GM23248 (cell line): ENCODE measurements around the gene PRR15. TPM values are rescaled to one million over a fixed set of nuclear protein-coding genes. Genes with fewer than 3 reads are reported as not detected.

Source experiments
- DNase-seq: peaks from one replicate; pipeline ENCODE4 v3.0.0-alpha.2; 2015
- H2AFZ ChIP-seq: fragments of 200-600 bp; sonication (generic); 2 replicates; pipeline ENCODE4 v1.6.1; 2016; ENCODE audit warnings: antibody characterized with exemption
- H3F3A ChIP-seq: fragments of 200-600 bp; sonication (generic); 2 replicates; pipeline ENCODE4 v1.6.1; 2016; ENCODE audit warnings: mild to moderate bottlenecking, antibody characterized with exemption, mixed run types; ENCODE audit not compliant: insufficient read depth
- H3K27ac ChIP-seq: fragments of 200-600 bp; sonication (generic); 2 replicates; pipeline ENCODE4 v1.5.1; 2016; ENCODE audit warnings: mild to moderate bottlenecking
- H3K27me3 ChIP-seq: fragments of 200-600 bp; sonication (generic); replicated peaks from 2 replicates; pipeline ENCODE4 v1.6.1; 2016; ENCODE audit warnings: mild to moderate bottlenecking; ENCODE audit not compliant: insufficient read depth
- H3K36me3 ChIP-seq: fragments of 200-600 bp; sonication (generic); 2 replicates; pipeline ENCODE4 v1.6.1; 2016; ENCODE audit warnings: low read depth, mild to moderate bottlenecking
- H3K4me1 ChIP-seq: fragments of 200-600 bp; sonication (generic); 2 replicates; pipeline ENCODE4 v1.6.1; 2016; ENCODE audit warnings: mild to moderate bottlenecking; ENCODE audit not compliant: insufficient read depth
- H3K4me2 ChIP-seq: fragments of 200-600 bp; sonication (generic); one replicate; pipeline ENCODE4 v1.6.1; 2016; ENCODE audit warnings: mild to moderate bottlenecking; ENCODE audit not compliant: unreplicated experiment
- H3K4me3 ChIP-seq: fragments of 200-600 bp; sonication (generic); 2 replicates; pipeline ENCODE4 v1.5.1; 2016; ENCODE audit warnings: mild to moderate bottlenecking
- H3K79me2 ChIP-seq: fragments of 200-600 bp; sonication (generic); 2 replicates; pipeline ENCODE4 v1.6.1; 2016; ENCODE audit warnings: mild to moderate bottlenecking; ENCODE audit not compliant: insufficient read depth
- H3K9ac ChIP-seq: fragments of 200-600 bp; sonication (generic); 2 replicates; pipeline ENCODE4 v1.6.1; 2016; ENCODE audit warnings: mild to moderate bottlenecking
- H3K9me2 ChIP-seq: fragments of 200-600 bp; sonication (generic); 2 replicates; pipeline ENCODE4 v1.6.1; 2016; ENCODE audit warnings: mixed run types, mild to moderate bottlenecking, moderate library complexity; ENCODE audit not compliant: insufficient read depth
- H3K9me3 ChIP-seq: fragments of 200-600 bp; sonication (generic); one replicate; pipeline ENCODE4 v1.6.1; 2017; ENCODE audit warnings: low read depth
- H4K20me1 ChIP-seq: fragments of 200-600 bp; sonication (generic); 2 replicates; pipeline ENCODE4 v1.6.0; 2016; ENCODE audit not compliant: insufficient read depth
- EZH2 ChIP-seq: fragments of 200-600 bp; sonication (generic); IDR thresholded peaks from 2 replicates; pipeline ENCODE4 v1.6.1; 2018; ENCODE audit warnings: antibody characterized with exemption, mild to moderate bottlenecking; ENCODE audit not compliant: insufficient read depth, poor library complexity, severe bottlenecking
- EZH2phosphoT487 ChIP-seq: fragments of 200-600 bp; sonication (generic); IDR thresholded peaks from 2 replicates; pipeline ENCODE4 v1.6.1; 2018; ENCODE audit warnings: antibody characterized with exemption, moderate library complexity, mild to moderate bottlenecking, low read depth; ENCODE audit not compliant: insufficient read depth
- WGBS, 2 experiments: methylation state at CpG; one replicate each; pipeline ENCODE4 v1.1.6; 2015 to 2017; ENCODE audit warnings: low lambda C conversion rate in 2 of 2, low coverage in 1 of 2; ENCODE audit errors: missing lambda C conversion rate in 2 of 2; 5-methylcytosine and 5-hydroxymethylcytosine counted together
- in situ Hi-C: fragments of 300-500 bp; cut with MboI; formaldehyde crosslinking; loops from 2 replicates; pipeline ENCODE4 v1.15.0; 2020
- polyA plus RNA-seq: library from polyadenylated mRNA; unstranded; fragments of >200 nt; fragmentation: Nextera tagmentation; extraction: Ambion mirVana; gene quantifications from 2 replicates; pipeline ENCODE4 v1.2.1, GENCODE V29; 2016
- total RNA-seq: library from RNA; depleted of rRNA; stranded (reverse); fragments of >200 nt; shearing (Covaris generic); gene quantifications from 2 replicates; pipeline ENCODE4 v1.2.3, GENCODE V29; 2014

The PRR15 gene
- total and polyA plus RNA-seq, 2 experiments from 2014 or later: 9.2 to 11.5 TPM

GRCh38 chr7:29606830-29607229 is 43.2 kb downstream of the PRR15 start:
- DNase-seq: no peak
- in situ Hi-C loops: no loop called here
- Histone ChIP-seq H3K27me3 (no peaks in the 10 kb centered on the region), H2AFZ (0 out of 2 replicates have a peak overlapping the region, but pooled peaks have one; percentile 28), H3K4me3 (no peak overlapping the region), H3K27ac (peak overlapping the region; percentile 78), H3K9me3 (no peaks in the 10 kb centered on the region), H3K9me2 (no peaks in the 10 kb centered on the region), H3K4me1 (peaks cover 67% of the 10 kb centered on the region), H3F3A (peaks cover 54% of the 10 kb centered on the region), H3K79me2 (no peaks in the 10 kb centered on the region), H3K9ac (peak overlapping the region; percentile 33), H4K20me1 (no peaks in the 10 kb centered on the region), H3K36me3 (no peaks in the 10 kb centered on the region), H3K4me2 (no peak overlapping the region)
- TF ChIP-seq EZH2: no peak
- no peak for TF ChIP-seq EZH2phosphoT487
- WGBS, 2 experiments: 98 to 100% methylated on average over 4 of the region's 4 CpGs

DNA sequence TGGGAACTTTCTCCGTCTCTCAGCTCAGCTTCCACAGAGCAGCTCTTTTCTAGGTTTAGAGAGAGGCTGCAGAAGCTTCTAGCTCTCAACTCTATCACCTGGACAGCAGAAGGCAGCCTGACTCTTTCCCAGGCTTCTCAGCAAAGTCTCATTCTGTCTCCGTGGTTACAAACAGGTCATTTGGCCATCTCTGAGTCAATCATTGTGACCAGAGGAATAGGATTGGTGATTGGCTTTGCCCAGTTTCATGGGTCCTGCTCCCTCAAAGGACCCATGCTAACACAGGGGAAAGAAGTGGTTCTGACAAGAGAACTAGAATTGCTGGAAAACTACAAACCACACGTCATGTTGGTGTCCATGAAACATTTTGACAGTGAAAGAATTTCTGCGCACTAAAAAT is 43.6 kb downstream of the PRR15 start:
- Histone ChIP-seq H3F3A (peaks cover 59% of the 10 kb centered on the region), H3K27me3 (no peaks in the 10 kb centered on the region), H3K4me2 (no peak overlapping the region), H3K4me3 (no peak overlapping the region), H3K36me3 (no peaks in the 10 kb centered on the region), H3K9me3 (no peaks in the 10 kb centered on the region), H4K20me1 (no peaks in the 10 kb centered on the region), H3K9ac (no peak overlapping the region), H2AFZ (no peak overlapping the region), H3K9me2 (no peaks in the 10 kb centered on the region), H3K79me2 (no peaks in the 10 kb centered on the region), H3K4me1 (peaks cover 72% of the 10 kb centered on the region), H3K27ac (peak overlapping the region; percentile 54; the same call in 1 of the 2 replicates)
- 95 to 96% methylated on average over 4 of the region's 4 CpGs for WGBS, 2 experiments
- peak; percentile 15 for DNase-seq
- TF ChIP-seq EZH2phosphoT487 (no peak), EZH2 (no peak)
- in situ Hi-C loops: no loop called here

DNA sequence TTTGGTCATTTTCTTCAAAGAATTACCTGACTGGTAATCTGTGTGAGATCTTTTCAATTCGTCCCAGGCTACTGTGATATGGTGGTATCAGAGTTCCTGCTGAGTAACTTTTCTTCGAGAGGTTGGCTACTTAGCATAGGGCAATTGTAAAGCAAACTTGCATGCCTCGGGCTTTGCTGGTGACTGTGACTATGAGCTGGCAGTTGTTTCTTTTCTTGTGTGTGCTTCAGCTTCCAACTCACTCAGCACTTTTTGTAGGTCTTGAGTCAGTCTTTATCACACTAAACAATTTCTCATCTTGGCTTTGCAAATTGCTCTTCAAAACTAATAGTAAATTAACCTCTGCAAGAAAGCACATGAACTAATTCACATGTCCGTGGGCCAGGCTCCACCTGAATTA is 44.3 kb downstream of the PRR15 start:
- no peaks in the 10 kb centered on the region for H3K9me2 ChIP-seq
- no peak overlapping the region for H3K4me3 ChIP-seq
- H3K27ac ChIP-seq: peak overlapping the region; percentile 54
- in situ Hi-C loops: no loop called here
- peak overlapping the region; percentile 16 for H3K4me2 ChIP-seq
- no peak overlapping the region for H3K9ac ChIP-seq
- no peaks in the 10 kb centered on the region for H3K79me2 ChIP-seq
- peaks cover 63% of the 10 kb centered on the region for H3F3A ChIP-seq
- peak; percentile 95 for DNase-seq
- H3K9me3 ChIP-seq: no peaks in the 10 kb centered on the region
- no peaks in the 10 kb centered on the region for H4K20me1 ChIP-seq
- peaks cover 78% of the 10 kb centered on the region for H3K4me1 ChIP-seq
- H3K27me3 ChIP-seq: no peaks in the 10 kb centered on the region
- TF ChIP-seq EZH2phosphoT487 (no peak), EZH2 (no peak)
- no peaks in the 10 kb centered on the region for H3K36me3 ChIP-seq
- WGBS, 2 experiments: 2 to 6% methylated on average over 4 of the region's 4 CpGs
- H2AFZ ChIP-seq: no peak overlapping the region

DNA sequence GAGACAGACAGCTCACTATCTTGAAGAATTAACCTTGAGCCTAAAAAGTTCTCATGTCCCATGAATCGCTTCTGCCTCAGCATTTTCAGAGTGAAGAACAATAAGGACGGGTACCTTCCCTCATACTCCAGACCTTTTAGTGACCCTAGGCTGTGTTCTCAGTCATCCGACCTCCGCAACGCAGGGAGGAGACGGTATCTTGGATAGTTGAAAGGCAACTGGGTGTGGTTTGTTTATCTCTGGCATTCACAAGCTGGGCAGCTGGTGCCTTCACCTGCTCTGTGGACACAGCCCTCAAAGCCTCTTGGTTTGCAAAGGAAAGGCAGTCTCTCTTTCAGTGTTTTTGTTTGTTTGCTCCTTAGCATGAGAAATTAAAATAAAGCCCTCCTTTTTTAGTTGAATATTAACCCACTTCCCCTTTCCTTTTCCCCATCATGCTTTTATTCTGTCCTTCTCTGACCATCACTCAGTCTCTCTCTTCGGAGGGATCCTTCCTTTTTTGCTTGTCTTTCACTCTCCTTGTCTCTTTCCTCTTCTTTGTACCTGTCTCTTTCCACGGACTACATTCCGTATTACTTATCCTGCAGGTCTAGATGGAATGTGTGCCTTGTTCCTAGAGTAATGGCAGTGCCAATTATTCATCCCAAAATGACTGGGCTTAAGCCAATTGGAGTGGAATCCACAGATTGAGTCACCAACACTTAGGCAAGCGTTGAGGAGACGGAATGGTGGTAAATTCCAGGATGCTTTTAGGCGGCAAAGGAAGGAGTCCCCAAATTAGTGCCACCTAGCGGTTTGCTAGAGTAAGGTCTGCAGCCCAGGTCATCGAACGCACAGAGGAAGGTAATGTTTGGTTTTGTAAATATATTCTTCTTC is 45.8 kb downstream of the PRR15 start:
- TF ChIP-seq EZH2phosphoT487: no peak
- TF ChIP-seq EZH2: no peak
- Histone ChIP-seq H3K27ac (peak overlapping the region; percentile 28; the same call in 1 of the 2 replicates), H4K20me1 (no peaks in the 10 kb centered on the region), H3F3A (peaks cover 78% of the 10 kb centered on the region), H3K9me2 (no peaks in the 10 kb centered on the region), H3K36me3 (no peaks in the 10 kb centered on the region), H3K4me1 (peaks cover 92% of the 10 kb centered on the region), H3K4me2 (peak overlapping the region; percentile 33), H2AFZ (no peak overlapping the region), H3K27me3 (no peaks in the 10 kb centered on the region), H3K9me3 (no peaks in the 10 kb centered on the region), H3K4me3 (no peak overlapping the region), H3K79me2 (no peaks in the 10 kb centered on the region), H3K9ac (no peak overlapping the region)
- DNase-seq: peak; percentile 83
- WGBS, 2 experiments: 47% methylated on average over 15 of the region's 15 CpGs
- in situ Hi-C loops: no loop called here
